Peyer's patch (tissue), 4 donors: ENCODE results near the gene ANTXRL.

Experiments
- CTCF ChIP-seq, 6 experiments: fragments of 450-650 bp in 4 of 6; fragments of 200-600 bp in 2 of 6; sonication (generic) in 1 of 6; IDR thresholded peaks; one replicate each; pipeline ENCODE4 v1.5.1; 2017 to 2019; ENCODE audit warnings: antibody characterized with exemption in 6 of 6, mild to moderate bottlenecking in 3 of 6, moderate library complexity in 1 of 6
- POLR2A ChIP-seq, 2 donors: fragments of 450-650 bp; IDR thresholded peaks; one replicate each; pipeline ENCODE4 v1.5.1; 2017; ENCODE audit warnings: antibody characterized with exemption in 2 of 2, mild to moderate bottlenecking in 2 of 2, moderate library complexity in 2 of 2

- TF ChIP-seq POLR2A (IDR thresholded peaks at IDR 0.05) (no peak), CTCF (IDR thresholded peaks at IDR 0.05) (no peak)
Measured at GRCh38 chr10:46250898-46251856, 35.6 kb upstream of the ANTXRL start.
